GM18861 (cell line): Measurements from ENCODE around the gene CD81.

Source experiments
- ATAC-seq: cut with Tn5 transposase; IDR thresholded peaks from one replicate; pipeline ENCODE4 v1.9.1; 2021; ENCODE audit not compliant: unreplicated experiment

Gene CD81

GRCh38 chr11:2375964-2376551, 1.1 kb upstream of the CD81 start:
- ATAC-seq: no peak

GRCh38 chr11:2377511-2378443, 667 bp downstream of the CD81 start:
- no peak for ATAC-seq

- ATAC-seq: no peak
Observed at GRCh38 chr11:2378527-2379210, 1.6 kb downstream of the CD81 start.

- ATAC-seq: no peak
Observed at GRCh38 chr11:2379466-2380174, 2.5 kb downstream of the CD81 start.

- ATAC-seq: no peak
Observed at GRCh38 chr11:2380396-2380795, 3.3 kb downstream of the CD81 start.

GRCh38 chr11:2380807-2381350, 3.8 kb downstream of the CD81 start:
- ATAC-seq: no peak

- no peak for ATAC-seq
Observed at GRCh38 chr11:2381494-2382128, 4.5 kb downstream of the CD81 start.

GRCh38 chr11:2382129-2382517, 5.0 kb downstream of the CD81 start:
- no peak for ATAC-seq

GRCh38 chr11:2382936-2383851, 6.1 kb downstream of the CD81 start:
- ATAC-seq: no peak

- ATAC-seq: no peak
Observed at GRCh38 chr11:2383852-2384804, 7.0 kb downstream of the CD81 start.

- no peak for ATAC-seq
Observed at GRCh38 chr11:2385156-2386151, 8.3 kb downstream of the CD81 start.

- no peak for ATAC-seq
Observed at GRCh38 chr11:2386591-2386990, 9.5 kb downstream of the CD81 start.

- ATAC-seq: no peak
Observed at GRCh38 chr11:2387266-2387987, 10.3 kb downstream of the CD81 start.

GRCh38 chr11:2388431-2389376, 11.6 kb downstream of the CD81 start:
- no peak for ATAC-seq

GRCh38 chr11:2389377-2390026, 12.4 kb downstream of the CD81 start:
- ATAC-seq: no peak
